IPS-20b (cell line): ENCODE results near the gene PGAP3.

Experiments
- H3K27ac ChIP-seq: one replicate; pipeline ENCODE4 v1.5.1; 2013; ENCODE audit warnings: low read length
- H3K27me3 ChIP-seq: 2 replicates; pipeline ENCODE4 v1.6.1; 2013; ENCODE audit warnings: mild to moderate bottlenecking, low read length, inconsistent platforms; ENCODE audit not compliant: insufficient read depth
- H3K36me3 ChIP-seq: 2 replicates; pipeline ENCODE4 v1.6.1; 2013; ENCODE audit warnings: low read depth, mild to moderate bottlenecking, inconsistent platforms, low read length, moderate library complexity; ENCODE audit not compliant: insufficient read depth
- H3K4me1 ChIP-seq: 2 replicates; pipeline ENCODE4 v1.6.1; 2013; ENCODE audit warnings: mild to moderate bottlenecking, control low read depth, inconsistent platforms, low read length, moderate library complexity; ENCODE audit not compliant: insufficient read depth
- H3K4me3 ChIP-seq: 2 replicates; pipeline ENCODE4 v1.5.1; 2013; ENCODE audit warnings: mild to moderate bottlenecking, low read length, inconsistent platforms
- H3K9ac ChIP-seq: 2 replicates; pipeline ENCODE4 v1.6.1; 2013; ENCODE audit warnings: low read depth, mild to moderate bottlenecking, inconsistent platforms, low read length, moderate library complexity
- H3K9me3 ChIP-seq: 2 replicates; pipeline ENCODE4 v1.6.1; 2013; ENCODE audit warnings: mild to moderate bottlenecking, low read depth, low read length, inconsistent platforms; ENCODE audit not compliant: insufficient read depth

The PGAP3 gene

GRCh38 chr17:39724731-39725130, 36.9 kb upstream of the PGAP3 start:
- no peak overlapping the region for H3K4me3 ChIP-seq
- no peaks in the 10 kb centered on the region for H3K27me3 ChIP-seq
- no peak overlapping the region for H3K9ac ChIP-seq
- H3K36me3 ChIP-seq = peaks cover 93% of the 10 kb centered on the region
- no peaks in the 10 kb centered on the region for H3K9me3 ChIP-seq
- H3K4me1 ChIP-seq = peaks cover 8% of the 10 kb centered on the region; the same call in 1 of the 2 replicates
- H3K27ac ChIP-seq = no peak overlapping the region

- H3K9ac ChIP-seq = no peak overlapping the region
- H3K36me3 ChIP-seq = peaks cover 97% of the 10 kb centered on the region
- no peaks in the 10 kb centered on the region for H3K9me3 ChIP-seq
- H3K4me1 ChIP-seq = peaks cover 3% of the 10 kb centered on the region; the same call in 1 of the 2 replicates
- no peak overlapping the region for H3K4me3 ChIP-seq
- no peak overlapping the region for H3K27ac ChIP-seq
- H3K27me3 ChIP-seq = no peaks in the 10 kb centered on the region
Measured at GRCh38 chr17:39722965-39723848, 35.4 kb upstream of the PGAP3 start.

GRCh38 chr17:39722104-39722503, 34.2 kb upstream of the PGAP3 start:
- H3K4me3 ChIP-seq = no peak overlapping the region
- no peak overlapping the region for H3K9ac ChIP-seq
- peaks cover 3% of the 10 kb centered on the region; the same call in 1 of the 2 replicates for H3K4me1 ChIP-seq
- H3K9me3 ChIP-seq = no peaks in the 10 kb centered on the region
- no peaks in the 10 kb centered on the region for H3K27me3 ChIP-seq
- peaks cover 97% of the 10 kb centered on the region for H3K36me3 ChIP-seq
- no peak overlapping the region for H3K27ac ChIP-seq

GRCh38 chr17:39719563-39720355, 31.9 kb upstream of the PGAP3 start:
- Histone ChIP-seq H3K27me3 (no peaks in the 10 kb centered on the region), H3K36me3 (peaks cover 97% of the 10 kb centered on the region), H3K9ac (no peak overlapping the region), H3K9me3 (no peaks in the 10 kb centered on the region), H3K4me3 (no peak overlapping the region), H3K4me1 (peaks cover 3% of the 10 kb centered on the region; the same call in 1 of the 2 replicates), H3K27ac (no peak overlapping the region)

GRCh38 chr17:39717660-39718059, 29.8 kb upstream of the PGAP3 start:
- Histone ChIP-seq H3K9me3 (no peaks in the 10 kb centered on the region), H3K4me3 (no peak overlapping the region), H3K9ac (no peak overlapping the region), H3K27ac (no peak overlapping the region), H3K36me3 (peaks cover 98% of the 10 kb centered on the region), H3K27me3 (no peaks in the 10 kb centered on the region), H3K4me1 (no peaks in the 10 kb centered on the region)

GRCh38 chr17:39716879-39717536, 29.2 kb upstream of the PGAP3 start:
- H3K27ac ChIP-seq = no peak overlapping the region
- H3K4me1 ChIP-seq = no peaks in the 10 kb centered on the region
- peaks cover 98% of the 10 kb centered on the region for H3K36me3 ChIP-seq
- no peaks in the 10 kb centered on the region for H3K9me3 ChIP-seq
- H3K9ac ChIP-seq = no peak overlapping the region
- H3K4me3 ChIP-seq = no peak overlapping the region
- H3K27me3 ChIP-seq = no peaks in the 10 kb centered on the region

GRCh38 chr17:39716073-39716818, 28.4 kb upstream of the PGAP3 start:
- no peaks in the 10 kb centered on the region for H3K4me1 ChIP-seq
- H3K9me3 ChIP-seq = no peaks in the 10 kb centered on the region
- peaks cover 99% of the 10 kb centered on the region for H3K36me3 ChIP-seq
- no peaks in the 10 kb centered on the region for H3K27me3 ChIP-seq
- H3K27ac ChIP-seq = no peak overlapping the region
- no peak overlapping the region for H3K9ac ChIP-seq
- H3K4me3 ChIP-seq = no peak overlapping the region

- Histone ChIP-seq H3K4me1 (no peaks in the 10 kb centered on the region), H3K36me3 (peaks cover 100% of the 10 kb centered on the region), H3K27me3 (no peaks in the 10 kb centered on the region), H3K9ac (no peak overlapping the region), H3K4me3 (no peak overlapping the region), H3K27ac (no peak overlapping the region), H3K9me3 (no peaks in the 10 kb centered on the region)
Measured at GRCh38 chr17:39715375-39716072, 27.7 kb upstream of the PGAP3 start.

- H3K4me1 ChIP-seq = no peaks in the 10 kb centered on the region
- no peaks in the 10 kb centered on the region for H3K9me3 ChIP-seq
- no peak overlapping the region for H3K9ac ChIP-seq
- H3K36me3 ChIP-seq = peaks cover 100% of the 10 kb centered on the region
- H3K4me3 ChIP-seq = no peak overlapping the region
- no peaks in the 10 kb centered on the region for H3K27me3 ChIP-seq
- H3K27ac ChIP-seq = no peak overlapping the region
Measured at GRCh38 chr17:39714234-39714633, 26.4 kb upstream of the PGAP3 start.

- Histone ChIP-seq H3K4me1 (no peaks in the 10 kb centered on the region), H3K27me3 (no peaks in the 10 kb centered on the region), H3K36me3 (peaks cover 100% of the 10 kb centered on the region), H3K9me3 (no peaks in the 10 kb centered on the region), H3K9ac (no peak overlapping the region), H3K4me3 (no peak overlapping the region), H3K27ac (no peak overlapping the region)
Measured at GRCh38 chr17:39711851-39712250, 24.0 kb upstream of the PGAP3 start.
